Progenitor cell of endocrine pancreas (in vitro differentiated cells): Measurements from ENCODE around the gene CEACAM21. TPM values are rescaled to one million over a fixed set of nuclear protein-coding genes. Genes with fewer than 3 reads are reported as not detected.

Source experiments
- DNase-seq: peaks from one replicate; pipeline ENCODE4 v3.0.0; 2021; ENCODE audit warnings: low spot score; ENCODE audit not compliant: unreplicated experiment
- H3K27ac Mint-ChIP-seq: 2 replicates; pipeline ENCODE4 v1.8.0; 2021; ENCODE audit warnings: mild to moderate bottlenecking, moderate library complexity, mixed read lengths
- H3K27me3 Mint-ChIP-seq: 2 replicates; pipeline ENCODE4 v1.8.0; 2021; ENCODE audit warnings: mixed read lengths
- H3K36me3 Mint-ChIP-seq: 2 replicates; pipeline ENCODE4 v1.8.0; 2022; ENCODE audit warnings: mixed read lengths; ENCODE audit not compliant: insufficient read depth
- H3K4me1 Mint-ChIP-seq: 2 replicates; pipeline ENCODE4 v1.8.0; 2021; ENCODE audit warnings: low read depth, mixed read lengths
- H3K4me3 Mint-ChIP-seq: 2 replicates; pipeline ENCODE4 v1.8.0; 2021; ENCODE audit warnings: low read depth, mild to moderate bottlenecking, moderate library complexity, mixed read lengths
- H3K9me3 Mint-ChIP-seq: 2 replicates; pipeline ENCODE4 v1.8.0; 2021; ENCODE audit warnings: low read depth, mixed read lengths
- CTCF ChIP-seq: fragments of 200-600 bp; sonication (generic); IDR thresholded peaks from one replicate; pipeline ENCODE4 v1.5.0; 2021; ENCODE audit warnings: antibody characterized with exemption, mild to moderate bottlenecking; ENCODE audit not compliant: unreplicated experiment
- total RNA-seq: library from RNA; stranded (reverse); gene quantifications from 2 replicates; pipeline ENCODE4 v1.2.1, GENCODE V29; 2021

CEACAM21 gene
- total RNA-seq, 1 donor from 2014 or later = not detected

- Mint-ChIP-seq H3K9me3 (peaks cover 52% of the 10 kb centered on the region), H3K27me3 (no peaks in the 10 kb centered on the region)
Observed at GRCh38 chr19:41607668-41608067, 31.7 kb downstream of the CEACAM21 start.

DNA sequence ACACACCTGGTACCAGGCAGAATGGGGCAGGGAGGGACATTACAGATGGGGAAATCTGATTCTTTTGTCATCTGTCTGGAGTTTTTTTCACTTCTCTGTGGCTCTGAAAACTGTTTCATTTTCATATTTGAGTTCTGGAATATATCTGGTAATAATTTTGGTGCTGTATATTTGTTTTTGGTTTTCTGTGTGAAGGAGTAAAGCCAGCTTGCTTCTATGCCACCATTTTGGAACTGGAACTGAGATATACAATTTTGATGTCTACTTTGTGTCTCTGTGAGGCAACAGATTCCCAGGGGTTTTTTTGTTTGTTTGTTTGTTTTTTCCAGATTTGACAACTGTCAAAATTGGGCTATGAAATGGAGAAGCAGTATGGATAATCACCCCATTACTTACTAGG, 34.8 kb downstream of the CEACAM21 start:
- Mint-ChIP-seq H3K4me3 (no peak overlapping the region), H3K4me1 (no peaks in the 10 kb centered on the region), H3K27ac (no peak overlapping the region), H3K9me3 (peaks cover 61% of the 10 kb centered on the region), H3K36me3 (no peaks in the 10 kb centered on the region), H3K27me3 (no peaks in the 10 kb centered on the region)
- no peak for DNase-seq
- TF ChIP-seq CTCF = no peak

More at GRCh38 chr19:41607668-41608067, 31.7 kb downstream of the CEACAM21 start:
- TF ChIP-seq CTCF = no peak
- Mint-ChIP-seq H3K36me3 (no peaks in the 10 kb centered on the region), H3K27ac (no peak overlapping the region), H3K4me1 (no peaks in the 10 kb centered on the region), H3K4me3 (no peak overlapping the region)
- DNase-seq = no peak

GRCh38 chr19:41612483-41612882, 36.5 kb downstream of the CEACAM21 start:
- no peak overlapping the region for H3K27ac Mint-ChIP-seq
- no peaks in the 10 kb centered on the region for H3K36me3 Mint-ChIP-seq
- DNase-seq = no peak
- no peak overlapping the region for H3K4me3 Mint-ChIP-seq
- no peaks in the 10 kb centered on the region for H3K27me3 Mint-ChIP-seq
- H3K4me1 Mint-ChIP-seq = no peaks in the 10 kb centered on the region
- no peak for TF ChIP-seq CTCF
- peaks cover 64% of the 10 kb centered on the region for H3K9me3 Mint-ChIP-seq

- no peak for DNase-seq
- Mint-ChIP-seq H3K27me3 (no peaks in the 10 kb centered on the region), H3K9me3 (peaks cover 52% of the 10 kb centered on the region), H3K36me3 (no peaks in the 10 kb centered on the region), H3K4me1 (no peaks in the 10 kb centered on the region), H3K4me3 (no peak overlapping the region), H3K27ac (no peak overlapping the region)
- no peak for TF ChIP-seq CTCF
Observed at GRCh38 chr19:41615207-41615606, 39.2 kb downstream of the CEACAM21 start.

DNA sequence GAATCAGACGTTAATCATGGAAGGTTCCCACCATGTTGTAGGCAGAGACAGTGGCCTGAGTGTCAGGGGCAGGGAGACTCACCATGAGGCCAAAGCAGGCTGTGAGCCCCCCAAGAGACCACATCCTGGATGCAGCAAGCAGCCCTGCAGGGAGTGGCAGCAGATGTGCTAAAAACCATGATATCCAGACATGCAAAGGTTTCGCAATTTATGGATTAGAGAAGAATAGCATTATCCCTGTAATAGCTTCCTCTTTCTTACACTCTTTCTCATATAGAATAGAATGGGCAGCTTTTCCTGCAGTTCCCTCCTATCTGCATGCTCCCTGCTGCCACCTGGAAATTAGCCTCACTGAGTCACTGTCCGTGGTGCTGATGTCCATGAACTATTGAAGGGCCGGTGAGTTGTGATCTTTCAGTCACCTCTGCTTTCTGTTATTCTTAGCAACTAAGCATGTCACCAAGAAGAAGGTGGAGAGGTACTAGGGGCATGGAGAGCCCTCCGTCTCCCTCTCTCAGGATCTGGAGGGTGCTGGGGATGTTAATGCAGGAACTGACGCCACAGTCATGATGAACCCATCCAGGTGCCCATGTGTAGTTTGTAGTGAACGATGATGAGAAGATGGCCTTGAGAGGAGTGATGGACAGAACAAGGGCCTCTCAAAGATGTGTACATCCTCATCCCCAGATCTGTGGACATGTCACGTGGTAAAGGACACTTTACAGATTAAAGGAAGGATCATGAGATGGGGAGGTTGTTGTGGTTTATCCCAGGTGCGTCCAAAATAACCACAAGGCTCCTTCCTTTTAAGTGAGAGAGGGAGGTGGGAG, 41.0 kb downstream of the CEACAM21 start:
- no peak for TF ChIP-seq CTCF
- Mint-ChIP-seq H3K4me3 (no peak overlapping the region), H3K27ac (no peak overlapping the region), H3K27me3 (no peaks in the 10 kb centered on the region), H3K36me3 (no peaks in the 10 kb centered on the region), H3K4me1 (no peaks in the 10 kb centered on the region), H3K9me3 (peaks cover 46% of the 10 kb centered on the region)
- DNase-seq = no peak
